H1 (cell line): ENCODE data around the gene ZNF814. TPM values are rescaled to one million over a fixed set of nuclear protein-coding genes. Genes with fewer than 3 reads are reported as not detected.
"Not testable (repeated sequence)": the region's sequence is repeated elsewhere in the genome, so short reads cannot be mapped to it uniquely, and the experiment has no call there.

Experiments used
- CTCF ChIA-PET: fragments of 300-600 bp; sonication (Branson Sonifier 250); formaldehyde crosslinking; loops from one replicate; lab custom pipeline; 2021; ENCODE audit not compliant: partially characterized antibody; lab: Charles Lee
- POLR2A ChIA-PET: fragments of 300-600 bp; sonication (Branson Sonifier 250); formaldehyde crosslinking; loops from one replicate; lab custom pipeline; 2021; ENCODE audit warnings: inconsistent platforms; ENCODE audit not compliant: partially characterized antibody; lab: Charles Lee
- DNase-seq, 2 experiments: peaks; one replicate each; pipeline versions ENCODE4 v3.0.0 to v3.0.0-alpha.2; 2010 to 2022; ENCODE audit warnings: low spot score in 2 of 2, low read depth in 1 of 2, mixed read lengths in 1 of 2
- FAIRE-seq: peaks from 2 replicates; lab custom pipeline; 2011; peaks lifted over from hg19 to GRCh38; lab: Jason Lieb, UNC
- H2AFZ ChIP-seq: 2 replicates; pipeline ENCODE4 v1.8.1; 2012; ENCODE audit warnings: low read length, inconsistent platforms
- H2AK5ac ChIP-seq: 2 replicates; pipeline ENCODE4 v1.6.1; 2013; ENCODE audit warnings: low read depth, low read length
- H2BK120ac ChIP-seq: replicated peaks from 2 replicates; pipeline ENCODE3; 2013; ENCODE audit warnings: low read depth, low read length, inconsistent platforms
- H2BK12ac ChIP-seq: 2 replicates; pipeline ENCODE4 v1.6.1; 2013; ENCODE audit warnings: low read depth, low read length
- H2BK15ac ChIP-seq: 2 replicates; pipeline ENCODE4 v1.6.1; 2013; ENCODE audit warnings: low read length
- H2BK20ac ChIP-seq: 2 replicates; pipeline ENCODE4 v1.6.1; 2013; ENCODE audit warnings: low read length
- H2BK5ac ChIP-seq: 2 replicates; pipeline ENCODE4 v1.6.1; 2013; ENCODE audit warnings: low read depth, low read length
- H3K14ac ChIP-seq: 2 replicates; pipeline ENCODE4 v1.6.1; 2013; ENCODE audit warnings: inconsistent platforms; ENCODE audit not compliant: insufficient read length
- H3K18ac ChIP-seq: 2 replicates; pipeline ENCODE4 v1.6.1; 2013; ENCODE audit warnings: low read length; ENCODE audit errors: extremely low read depth
- H3K23ac ChIP-seq: 2 replicates; pipeline ENCODE4 v1.6.1; 2013; ENCODE audit warnings: inconsistent platforms; ENCODE audit not compliant: insufficient read length
- H3K23me2 ChIP-seq: 2 replicates; pipeline ENCODE4 v1.6.1; 2013; ENCODE audit warnings: low read depth, low read length
- H3K27ac ChIP-seq: 2 replicates; pipeline ENCODE4 v1.6.1; 2011; ENCODE audit warnings: low read depth, low read length, inconsistent platforms
- H3K27me3 ChIP-seq, 4 experiments: replicated peaks in 1 of 4; 1 replicate in 1 of 4; 2 replicates in 3 of 4; pipeline versions ENCODE4 v1.6.1 to v1.8.1; 2011 to 2013; ENCODE audit warnings: low read length in 3 of 4, mild to moderate bottlenecking in 3 of 4, inconsistent platforms in 2 of 4, mixed read lengths in 2 of 4, moderate library complexity in 1 of 4; ENCODE audit not compliant: control insufficient read depth in 3 of 4, insufficient read depth in 3 of 4; ENCODE audit errors: extremely low read depth in 1 of 4
- H3K36me3 ChIP-seq, 4 experiments: 2 replicates each; pipeline versions ENCODE4 v1.6.1 to v1.8.1; 2011 to 2013; ENCODE audit warnings: mild to moderate bottlenecking in 4 of 4, low read length in 3 of 4, moderate library complexity in 2 of 4, control low read depth in 1 of 4, inconsistent platforms in 1 of 4; ENCODE audit not compliant: insufficient read depth in 4 of 4, control insufficient read depth in 2 of 4
- H3K4ac ChIP-seq: replicated peaks from 2 replicates; pipeline ENCODE3; 2013; ENCODE audit warnings: low read length, low read depth, mixed read lengths, inconsistent platforms; ENCODE audit not compliant: insufficient read length
- H3K4me1 ChIP-seq, 4 experiments: replicated peaks in 1 of 4; 1 replicate in 1 of 4; 2 replicates in 3 of 4; pipeline versions ENCODE4 v1.6.1 to v1.8.1; 2011 to 2013; ENCODE audit warnings: low read length in 3 of 4, inconsistent platforms in 2 of 4, mixed read lengths in 1 of 4; ENCODE audit not compliant: insufficient read depth in 4 of 4, control insufficient read depth in 3 of 4
- H3K4me2 ChIP-seq, 2 experiments: 2 replicates each; pipeline versions ENCODE4 v1.6.1 to v1.8.1; 2011 to 2013; ENCODE audit warnings: low read depth in 2 of 2, low read length in 2 of 2, control low read depth in 1 of 2, inconsistent platforms in 1 of 2, mild to moderate bottlenecking in 1 of 2; ENCODE audit not compliant: insufficient read depth in 1 of 2
- H3K4me3 ChIP-seq, 4 experiments: fragments of 200-600, 300-600 bp in 1 of 4; sonication (generic), shearing (Covaris generic), sonication (Bioruptor Twin) in 1 of 4; 2 replicates each; pipeline versions ENCODE4 v1.5.1 to v1.8.1; 2011 to 2016; ENCODE audit warnings: low read length in 4 of 4, low read depth in 3 of 4, control low read depth in 2 of 4, inconsistent platforms in 2 of 4, mild to moderate bottlenecking in 2 of 4, mixed read lengths in 1 of 4, moderate library complexity in 1 of 4; ENCODE audit not compliant: insufficient read depth in 2 of 4; ENCODE audit errors: extremely low read depth in 1 of 4
- H3K56ac ChIP-seq: replicated peaks from 2 replicates; pipeline ENCODE3; 2013; ENCODE audit warnings: low read depth, mild to moderate bottlenecking, mixed read lengths, low read length, inconsistent platforms; ENCODE audit not compliant: insufficient read length
- H3K79me1 ChIP-seq: 2 replicates; pipeline ENCODE4 v1.6.1; 2013; ENCODE audit warnings: low read depth, low read length, control low read depth
- H3K79me2 ChIP-seq, 2 experiments: 2 replicates each; pipeline versions ENCODE4 v1.6.1 to v1.8.1; 2012 to 2013; ENCODE audit warnings: low read length in 2 of 2, mild to moderate bottlenecking in 2 of 2, inconsistent platforms in 1 of 2; ENCODE audit not compliant: insufficient read depth in 2 of 2, control insufficient read depth in 1 of 2
- H3K9ac ChIP-seq, 4 experiments: replicated peaks in 1 of 4; 1 replicate in 1 of 4; 2 replicates in 3 of 4; pipeline versions ENCODE4 v1.6.1 to v1.8.1; 2011 to 2013; ENCODE audit warnings: low read depth in 3 of 4, low read length in 3 of 4, control low read depth in 2 of 4, mild to moderate bottlenecking in 2 of 4, moderate library complexity in 2 of 4, inconsistent platforms in 1 of 4; ENCODE audit errors: extremely low read depth in 1 of 4
- H3K9me3 ChIP-seq, 2 experiments: 2 replicates each; pipeline versions ENCODE4 v1.6.1 to v1.8.1; 2012 to 2013; ENCODE audit warnings: mild to moderate bottlenecking in 2 of 2, moderate library complexity in 2 of 2, control low read depth in 1 of 2, inconsistent platforms in 1 of 2, low read depth in 1 of 2, low read length in 1 of 2, mixed read lengths in 1 of 2; ENCODE audit not compliant: insufficient read depth in 2 of 2
- H4K20me1 ChIP-seq, 2 experiments: replicated peaks in 1 of 2; 2 replicates each; pipeline versions ENCODE3 to v1.8.1; 2011 to 2013; ENCODE audit warnings: inconsistent platforms in 2 of 2, low read length in 2 of 2, mild to moderate bottlenecking in 1 of 2; ENCODE audit not compliant: insufficient read depth in 2 of 2, control insufficient read depth in 1 of 2
- H4K5ac ChIP-seq: 2 replicates; pipeline ENCODE4 v1.6.1; 2013; ENCODE audit warnings: low read length, low read depth, mixed read lengths, inconsistent platforms; ENCODE audit not compliant: insufficient read length
- H4K8ac ChIP-seq: 2 replicates; pipeline ENCODE4 v1.8.0; 2013; ENCODE audit warnings: mild to moderate bottlenecking, moderate library complexity, low read length, inconsistent platforms; ENCODE audit not compliant: insufficient read depth; ENCODE audit errors: extremely low read depth
- H4K91ac ChIP-seq: replicated peaks from 2 replicates; pipeline ENCODE3; 2013; ENCODE audit warnings: low read length, mixed read lengths, inconsistent platforms; ENCODE audit not compliant: insufficient read length
- POLR2A ChIP-seq, 2 experiments: IDR thresholded peaks; 1 replicate in 1 of 2; 2 replicates in 1 of 2; pipeline ENCODE4 v1.6.1; 2011; ENCODE audit warnings: low read depth in 2 of 2, low read length in 2 of 2, mild to moderate bottlenecking in 2 of 2; ENCODE audit errors: control extremely low read depth in 1 of 2
- POLR2AphosphoS5 ChIP-seq: IDR thresholded peaks from 2 replicates; pipeline ENCODE4 v1.6.1; 2011; ENCODE audit warnings: low read depth, low read length
- SIN3A ChIP-seq, 2 experiments: IDR thresholded peaks in 1 of 2; conservative IDR thresholded peaks in 1 of 2; 2 replicates each; pipeline ENCODE4 v1.6.1; 2011 to 2012; ENCODE audit warnings: low read length in 2 of 2, improper control_type of control experiment in 1 of 2, low read depth in 1 of 2, mild to moderate bottlenecking in 1 of 2
- SIX5 ChIP-seq: IDR thresholded peaks from 2 replicates; pipeline ENCODE4 v1.6.1; 2011; ENCODE audit warnings: mild to moderate bottlenecking, low read depth, low read length
- SP1 ChIP-seq: IDR thresholded peaks from 2 replicates; pipeline ENCODE4 v1.6.1; 2011; ENCODE audit warnings: low read depth, low read length
- TAF1 ChIP-seq: IDR thresholded peaks from 2 replicates; pipeline ENCODE4 v1.6.1; 2011; ENCODE audit warnings: mild to moderate bottlenecking, low read depth, low read length
- TBP ChIP-seq: IDR thresholded peaks from 2 replicates; pipeline ENCODE4 v1.6.1; 2011; ENCODE audit warnings: low read depth, low read length, improper control_type of control experiment
- YY1 ChIP-seq: IDR thresholded peaks from 2 replicates; pipeline ENCODE4 v1.6.1; 2011; ENCODE audit warnings: low read depth, mild to moderate bottlenecking, low read length
- WGBS, 2 experiments: shearing (Covaris generic) in 1 of 2; methylation state at CpG; one replicate each; pipeline versions ENCODE4 v1.1.6 to v1.1.7; 2013 to 2015; ENCODE audit warnings: low lambda C conversion rate in 2 of 2, mixed read lengths in 2 of 2, inconsistent platforms in 1 of 2, low coverage in 1 of 2, missing lambda C conversion rate in 1 of 2; ENCODE audit not compliant: insufficient replicate concordance in 2 of 2, insufficient coverage in 1 of 2, insufficient read length in 1 of 2; ENCODE audit errors: extremely low coverage in 1 of 2, missing lambda C conversion rate in 1 of 2; 5-methylcytosine and 5-hydroxymethylcytosine counted together
- polyA plus RNA-seq, 7 experiments: library from polyadenylated mRNA; depleted of rRNA in 3 of 7; stranded (reverse) in 5 of 7; unstranded in 2 of 7; fragments of >200 nt in 5 of 7; fragments of 200-250 nt in 2 of 7; gene quantifications; 1 replicate in 5 of 7; 2 replicates in 1 of 7; 4 replicates in 1 of 7; pipeline versions ENCODE4 v1.2.1 to v1.2.3, GENCODE V29; 2011 to 2013; ENCODE audit warnings: missing spikeins in 2 of 7, mixed read lengths in 2 of 7
- total RNA-seq: library from RNA; stranded (reverse); fragmentation: NEBNext Ultra II Directional; extraction: Animal tissue kit (Norgen Biotek cat#: 25700); gene quantifications from 2 replicates; pipeline ENCODE4 v1.2.1, GENCODE V29; 2021
- TF ChIP-seq, protein P1 (sequence below): IDR thresholded peaks from 2 replicates; pipeline ENCODE4 v1.6.1; 2012; ENCODE audit warnings: inconsistent platforms
- TF ChIP-seq, protein P2 (sequence below): IDR thresholded peaks from 2 replicates; pipeline ENCODE4 v1.6.1; 2011; ENCODE audit warnings: low read length, improper control_type of control experiment

The ZNF814 gene
- total and polyA plus RNA-seq, 2 of the 8 experiments (the other 6 are each of a cell fraction or from before 2014, with no cell fraction given) = 90.9 to 99.6 TPM

DNA sequence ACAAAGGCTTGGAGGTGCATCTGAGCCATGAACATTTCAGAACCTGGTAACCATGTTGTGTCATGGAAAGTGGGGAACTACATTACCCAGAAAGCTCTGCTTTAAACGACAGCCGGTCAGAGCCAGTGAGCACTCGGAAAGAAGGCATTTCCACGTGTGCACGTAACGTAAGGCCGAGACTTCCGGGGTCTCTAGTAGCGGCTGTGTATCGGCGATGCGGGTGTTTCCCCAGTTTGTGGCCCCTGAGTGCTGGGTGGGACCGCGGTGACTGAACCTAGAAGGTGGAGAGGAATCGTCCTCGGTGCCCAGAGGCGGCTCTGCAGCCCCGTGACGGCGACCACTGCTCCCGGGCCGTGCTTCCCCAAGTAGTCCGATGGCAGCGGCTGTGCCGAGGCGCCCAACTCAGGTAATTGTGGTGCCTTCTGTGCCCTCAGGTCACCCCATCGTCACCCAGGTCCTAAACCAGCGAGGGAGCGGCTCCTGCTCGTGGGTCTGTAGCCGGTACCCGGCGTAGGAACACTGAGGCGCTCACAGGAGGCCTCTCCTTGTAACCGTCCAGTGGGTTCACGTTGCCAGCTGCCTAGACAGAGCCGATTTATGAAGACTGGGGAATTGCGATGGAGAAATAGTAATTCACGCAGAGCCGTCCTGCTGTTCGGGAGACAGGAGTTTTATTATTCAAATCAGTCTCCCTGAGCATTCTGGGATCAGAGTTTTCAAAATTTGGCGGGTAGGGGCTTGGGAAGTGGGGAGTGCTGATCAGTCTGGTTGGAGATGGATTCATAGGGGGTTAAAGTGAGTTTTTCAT is 39.0 kb downstream of the ZNF814 start, which contains the start of gene ZNF587:
TSS of gene ZNF587 (plus strand) at position 194 of the 808 bp plus-strand sequence. CDS start at position 374, 180 bp downstream.
- H3K23me2 ChIP-seq, H3K23ac ChIP-seq, H2BK15ac ChIP-seq, H2BK120ac ChIP-seq, H2AK5ac ChIP-seq, H3K27me3 ChIP-seq, H3K9me3 ChIP-seq, CTCF ChIA-PET, H4K91ac ChIP-seq, H3K4ac ChIP-seq, H2BK20ac ChIP-seq, H3K14ac ChIP-seq, H2AFZ ChIP-seq, H3K79me1 ChIP-seq, H3K4me1 ChIP-seq, H4K20me1 ChIP-seq: not testable (repeated sequence)
- DNase-seq (peak in 1 of 2 experiments; percentile 78), FAIRE-seq (peak; percentile 72)
- 2% methylated on average over 42 of the region's 42 CpGs; no CpG with 5 or more reads in 1 of the 2 experiments for WGBS, 2 experiments
- H3K9ac ChIP-seq = peak within 1 kb of the TSS; percentile 82 to 94 (median 89)
- peak within 1 kb of the TSS; percentile 71 to 88 for H3K4me2 ChIP-seq
- peak within 1 kb of the TSS; percentile 93; the same call in 1 of the 2 replicates for H4K8ac ChIP-seq
- H3K4me3 ChIP-seq = peak within 1 kb of the TSS; percentile 79 to 81 (median 79)
- POLR2A ChIA-PET = interaction anchor here (0.6 to 10.6 kb wide), 25 partner anchors 8 to 334 kb away, joined by 3 to 103 read pairs (median 4); partner anchors contain the start of genes ZNF154, ZNF417, ZNF549 and ZNF552
- H3K56ac ChIP-seq = peak within 1 kb of the TSS; percentile 30
- H2BK12ac ChIP-seq = 0 out of 2 replicates have a peak within 1 kb of the TSS, but pooled peaks have one; percentile 68
- peak within 1 kb of the TSS; percentile 52; the same call in 1 of the 2 replicates for H2BK5ac ChIP-seq
- peaks cover 0 to 54% of the 10 kb centered on the region in 2 experiments; a peak in 3 of 4 replicates for H3K79me2 ChIP-seq
- H4K5ac ChIP-seq = peak within 1 kb of the TSS; percentile 15
- peak; percentile 65 to 95 for TF ChIP-seq POLR2A (IDR thresholded peaks at IDR 0.05; ENCODE audit: control extremely low read depth in 1 of 2, low read depth in 2 of 2, low read length in 2 of 2)
- TF ChIP-seq, protein P1, sequence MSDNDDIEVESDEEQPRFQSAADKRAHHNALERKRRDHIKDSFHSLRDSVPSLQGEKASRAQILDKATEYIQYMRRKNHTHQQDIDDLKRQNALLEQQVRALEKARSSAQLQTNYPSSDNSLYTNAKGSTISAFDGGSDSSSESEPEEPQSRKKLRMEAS = peak; percentile 85
- TF ChIP-seq TAF1 = peak; percentile 85
- peak; percentile 82 to 90; a peak in 3 of 4 replicates for TF ChIP-seq SIN3A (conservative IDR thresholded peaks at IDR 0.05 in 1 of 2, IDR thresholded peaks at IDR 0.05 in 1 of 2; ENCODE audit: low read depth in 1 of 2, low read length in 2 of 2)
- peak; percentile 34; the same call in 1 of the 2 replicates for TF ChIP-seq SP1
- TF ChIP-seq SIX5 = peak; percentile 72
- TF ChIP-seq YY1 = peak; percentile 79
- TF ChIP-seq, protein P2, sequence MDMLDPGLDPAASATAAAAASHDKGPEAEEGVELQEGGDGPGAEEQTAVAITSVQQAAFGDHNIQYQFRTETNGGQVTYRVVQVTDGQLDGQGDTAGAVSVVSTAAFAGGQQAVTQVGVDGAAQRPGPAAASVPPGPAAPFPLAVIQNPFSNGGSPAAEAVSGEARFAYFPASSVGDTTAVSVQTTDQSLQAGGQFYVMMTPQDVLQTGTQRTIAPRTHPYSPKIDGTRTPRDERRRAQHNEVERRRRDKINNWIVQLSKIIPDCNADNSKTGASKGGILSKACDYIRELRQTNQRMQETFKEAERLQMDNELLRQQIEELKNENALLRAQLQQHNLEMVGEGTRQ = peak; percentile 6; the same call in 1 of the 2 replicates
- peak; percentile 97 for TF ChIP-seq POLR2AphosphoS5
- TF ChIP-seq TBP = peak; percentile 64; the same call in 1 of the 2 replicates
- peak within 1 kb of the TSS; percentile 83 for H3K27ac ChIP-seq
- 0 out of 2 replicates have a peak within 1 kb of the TSS, but pooled peaks have one; percentile 36 for H3K18ac ChIP-seq
- peaks cover 0 to 23% (median 2%) of the 10 kb centered on the region in 4 experiments; a peak in 5 of 8 replicates for H3K36me3 ChIP-seq
